ENCODE results near the gene RBM34. TPM values are rescaled to one million over a fixed set of nuclear protein-coding genes. Genes with fewer than 3 reads are reported as not detected.

The RBM34 gene
- total and polyA plus RNA-seq, 10 of the 15 experiments (the other 5 are each of a cell fraction or from before 2014, with no cell fraction given), result 46.4 to 132 (median 109) TPM

DNA sequence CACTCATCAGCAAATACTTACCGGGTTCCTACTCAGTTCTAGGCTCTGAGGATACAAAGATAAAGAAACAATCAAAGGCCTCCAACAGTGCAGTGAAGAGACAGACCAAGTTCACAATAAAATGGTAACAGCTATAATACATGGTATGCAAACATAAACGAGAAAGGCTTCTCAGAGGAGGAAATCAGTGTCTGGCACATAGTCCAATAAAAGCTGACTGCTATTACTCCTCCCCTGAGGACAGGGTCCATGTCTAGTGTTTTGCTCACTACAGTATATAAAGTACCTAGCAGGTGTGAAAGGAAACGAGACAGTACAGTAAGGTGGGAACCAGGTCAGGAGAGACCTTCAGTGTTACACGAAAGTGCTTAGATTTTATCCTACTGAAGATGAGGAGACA is 4.3 kb downstream of the RBM34 start:
- BruUV-seq (replicated peaks), result no TSS peak
- CTCF ChIA-PET, result interaction anchor here (1.0 to 2.3 kb wide), 9 partner anchors 9 to 834 kb away, joined by 3 to 6 read pairs (median 4); partner anchors contain the start of gene TOMM20
- Histone ChIP-seq H3K27ac (ENCODE audit: control insufficient read depth, insufficient read depth) (no peak overlapping the region), H3K27me3 (replicated peaks in 1 of 2; ENCODE audit: control insufficient read depth in 2 of 2, insufficient read depth in 2 of 2, low read length in 1 of 2) (no peaks in the 10 kb centered on the region), H2AFZ (ENCODE audit: control insufficient read depth, low read depth, low read length) (no peak overlapping the region), H3K4me2 (ENCODE audit: control insufficient read depth, insufficient read depth) (no peak overlapping the region), H3K4me1 (ENCODE audit: control insufficient read depth, insufficient read depth, low read length) (peaks cover 3% of the 10 kb centered on the region; the same call in 1 of the 2 replicates), H3K4me3 (no peak overlapping the region), H3K79me2 (ENCODE audit: control insufficient read depth, insufficient read depth, low read length) (peaks cover 32% of the 10 kb centered on the region), H3K9me3 (replicated peaks; ENCODE audit: control insufficient read depth, insufficient read depth, low read length) (no peaks in the 10 kb centered on the region), H3K9ac (ENCODE audit: control insufficient read depth, insufficient read depth, low read length) (no peak overlapping the region), H4K20me1 (ENCODE audit: control insufficient read depth, insufficient read depth) (no peaks in the 10 kb centered on the region), H3K36me3 (ENCODE audit: control insufficient read depth in 2 of 2, insufficient read depth in 2 of 2, low read length in 1 of 2) (peaks cover 0 to 28% of the 10 kb centered on the region in 2 experiments; a peak in 2 of 4 replicates)
- POLR2A ChIA-PET, result interaction anchor here (1.0 to 1.1 kb wide), 2 partner anchors 11 to 12 kb away, joined by 3 read pairs; no protein-coding TSS in a partner anchor
- ATAC-seq, result no peak
- TF ChIP-seq IKZF1 (conservative IDR thresholded peaks at IDR 0.05), result no peak
- TF ChIP-seq BHLHE40 (IDR thresholded peaks at IDR 0.05; ENCODE audit: borderline replicate concordance in 1 of 2, low read depth in 2 of 2, low read length in 1 of 2), result no peak
- no peak for TF ChIP-seq ZZZ3 (IDR thresholded peaks at IDR 0.05; ENCODE audit: control insufficient read depth, insufficient read length, low read depth)
- RAD21 ChIA-PET (ENCODE audit: unreplicated experiment), result interaction anchor here (0.9 to 1.4 kb wide), 3 partner anchors 10 to 260 kb away, joined by 3 to 5 read pairs (median 4); no protein-coding TSS in a partner anchor
- intact Hi-C loops (cut with micrococcal nuclease; ENCODE audit: unreplicated experiment), result no loop called here
- in situ Hi-C loops (cut with MboI), result no loop called here
- WGBS (ENCODE audit: insufficient coverage, insufficient replicate concordance, low lambda C conversion rate, missing lambda C conversion rate), result 73% methylated on average over 4 of the region's 4 CpGs
- DNase-seq (ENCODE audit: low read depth, low spot score), result no peak
- FAIRE-seq, result no peak
- SMC1A ChIA-PET (ENCODE audit: uncharacterized antibody, unreplicated experiment), result interaction anchor here (0.9 to 2.3 kb wide), 7 partner anchors 11 to 661 kb away, joined by 3 to 9 read pairs (median 4); no protein-coding TSS in a partner anchor

DNA sequence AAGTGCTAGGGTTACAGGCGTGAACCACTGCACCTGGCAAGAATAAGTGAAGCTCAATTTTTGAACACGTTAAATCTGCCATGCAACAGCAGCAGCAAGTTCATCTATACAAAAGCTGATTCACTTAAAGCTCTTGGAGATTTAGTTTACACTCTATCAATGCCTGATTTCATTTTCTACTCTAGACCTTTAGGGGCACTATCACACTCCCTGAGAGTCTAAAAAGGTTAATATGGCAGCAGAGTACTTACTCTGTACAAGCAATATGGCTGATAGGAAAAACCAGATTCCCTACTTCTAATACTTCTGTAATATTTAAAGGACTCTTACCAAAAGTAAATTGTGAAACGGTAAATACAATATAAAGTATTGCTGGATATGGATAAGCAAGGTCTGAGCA is 4.8 kb downstream of the RBM34 start:
- no peak overlapping the region for H3K27ac ChIP-seq (ENCODE audit: control insufficient read depth, insufficient read depth)
- BruUV-seq (replicated peaks), result no TSS peak
- SMC1A ChIA-PET (ENCODE audit: uncharacterized antibody, unreplicated experiment), result interaction anchor here (0.9 to 2.3 kb wide), 7 partner anchors 10 to 661 kb away, joined by 3 to 9 read pairs (median 4); no protein-coding TSS in a partner anchor
- no peaks in the 10 kb centered on the region for H4K20me1 ChIP-seq (ENCODE audit: control insufficient read depth, insufficient read depth)
- no peak overlapping the region for H2AFZ ChIP-seq (ENCODE audit: control insufficient read depth, low read depth, low read length)
- RAD21 ChIA-PET (ENCODE audit: unreplicated experiment), result interaction anchor here (0.9 to 1.4 kb wide), 3 partner anchors 11 to 261 kb away, joined by 3 to 5 read pairs (median 4); no protein-coding TSS in a partner anchor
- no peak overlapping the region for H3K4me2 ChIP-seq (ENCODE audit: control insufficient read depth, insufficient read depth)
- CTCF ChIA-PET, result interaction anchor here (1.0 to 2.3 kb wide), 10 partner anchors 11 to 833 kb away, joined by 3 to 6 read pairs (median 4); partner anchors contain the start of gene TOMM20
- ATAC-seq (0 out of 3 replicates have a peak, but pooled peaks have one; percentile 17), FAIRE-seq (no peak), DNase-seq (ENCODE audit: low read depth, low spot score) (no peak)
- no peak overlapping the region for H3K9ac ChIP-seq (ENCODE audit: control insufficient read depth, insufficient read depth, low read length)
- no peak overlapping the region for H3K4me3 ChIP-seq
- TF ChIP-seq RELA (IDR thresholded peaks at IDR 0.05; ENCODE audit: borderline replicate concordance, partially characterized antibody) (no peak), TBL1XR1 (IDR thresholded peaks at IDR 0.05; ENCODE audit: low read depth, low read length) (no peak), USF1 (IDR thresholded peaks at IDR 0.05; ENCODE audit: borderline replicate concordance, extremely low read length, insufficient read depth, low read depth, low read length) (no peak), TARDBP (IDR thresholded peaks at IDR 0.05; ENCODE audit: borderline replicate concordance) (no peak), SUPT20H (IDR thresholded peaks at IDR 0.05; ENCODE audit: borderline replicate concordance, control insufficient read depth, low read depth, low read length) (no peak), JUND (IDR thresholded peaks at IDR 0.05; ENCODE audit: low read depth, low read length) (no peak), IRF4 (IDR thresholded peaks at IDR 0.05; ENCODE audit: low read depth, low read length) (no peak)
- peaks cover 3% of the 10 kb centered on the region; the same call in 1 of the 2 replicates for H3K4me1 ChIP-seq (ENCODE audit: control insufficient read depth, insufficient read depth, low read length)
- intact Hi-C loops (cut with micrococcal nuclease; ENCODE audit: unreplicated experiment), result no loop called here
- H3K27me3 ChIP-seq (replicated peaks in 1 of 2; ENCODE audit: control insufficient read depth in 2 of 2, insufficient read depth in 2 of 2, low read length in 1 of 2), result no peaks in the 10 kb centered on the region
- in situ Hi-C loops (cut with MboI), result no loop called here
- H3K36me3 ChIP-seq (ENCODE audit: control insufficient read depth in 2 of 2, insufficient read depth in 2 of 2, low read length in 1 of 2), result peaks cover 0 to 31% of the 10 kb centered on the region in 2 experiments; a peak in 2 of 4 replicates
- POLR2A ChIA-PET, result interaction anchor here (1.1 kb wide), 1 partner anchor 11 kb away, joined by 3 read pairs; no protein-coding TSS in a partner anchor
- peaks cover 30% of the 10 kb centered on the region for H3K79me2 ChIP-seq (ENCODE audit: control insufficient read depth, insufficient read depth, low read length)
- no peaks in the 10 kb centered on the region for H3K9me3 ChIP-seq (replicated peaks; ENCODE audit: control insufficient read depth, insufficient read depth, low read length)
- 97% methylated on average over 3 of the region's 3 CpGs for WGBS (ENCODE audit: insufficient coverage, insufficient replicate concordance, low lambda C conversion rate, missing lambda C conversion rate)

Measured in GM12878 (cell line).